IMR-90 (cell line): ENCODE results near the gene ADPRHL1. TPM values are rescaled to one million over a fixed set of nuclear protein-coding genes. Genes with fewer than 3 reads are reported as not detected.

ENCODE experiments used
- ATAC-seq: fragments of 200-7000 bp; cut with Tn5 transposase; 2 replicates; pipeline ENCODE4 v1.9.1; 2020; ENCODE audit warnings: low read depth, mild to moderate bottlenecking, moderate library complexity
- BruUV-seq: library from RNA; stranded (reverse); fragments of 400-500 nt; replicated peaks from 2 replicates; lab custom pipeline; 2021; lab: Mats Ljungman, UMichigan
- CTCF ChIA-PET: fragments of 300-600 bp; formaldehyde crosslinking; extraction: SDS; loops from one replicate; lab custom pipeline; 2021; ENCODE audit warnings: antibody characterized with exemption; lab: Yijun Ruan, JAX
- POLR2A ChIA-PET: fragments of 300-600 bp; sonication (Branson Sonifier 250); formaldehyde crosslinking; loops from one replicate; lab custom pipeline; 2022; ENCODE audit warnings: antibody characterized with exemption; ENCODE audit not compliant: unreplicated experiment; lab: Charles Lee
- DNase-seq: peaks from one replicate; pipeline ENCODE4 v3.0.0; 2013
- H2AFZ ChIP-seq: replicated peaks from 2 replicates; pipeline ENCODE3; 2013; ENCODE audit warnings: low read length, mild to moderate bottlenecking; ENCODE audit not compliant: poor library complexity
- H2AK5ac ChIP-seq: 2 replicates; pipeline ENCODE4 v1.6.1; 2013; ENCODE audit warnings: low read depth, low read length, inconsistent platforms
- H2AK9ac ChIP-seq: replicated peaks from 2 replicates; pipeline ENCODE3; 2013; ENCODE audit warnings: mild to moderate bottlenecking, low read depth, low read length, moderate library complexity; ENCODE audit not compliant: poor library complexity
- H2BK120ac ChIP-seq: 2 replicates; pipeline ENCODE4 v1.6.1; 2013; ENCODE audit warnings: low read depth, low read length, inconsistent platforms
- H2BK15ac ChIP-seq: 3 replicates; pipeline ENCODE4 v1.6.1; 2013; ENCODE audit warnings: low read depth, low read length, inconsistent platforms
- H2BK20ac ChIP-seq: 2 replicates; pipeline ENCODE4 v1.6.1; 2013; ENCODE audit warnings: low read depth, mild to moderate bottlenecking, inconsistent platforms, low read length, moderate library complexity
- H2BK5ac ChIP-seq: 2 replicates; pipeline ENCODE4 v1.6.1; 2013; ENCODE audit warnings: mild to moderate bottlenecking, low read depth, low read length, inconsistent platforms; ENCODE audit not compliant: poor library complexity, severe bottlenecking
- H3K14ac ChIP-seq: replicated peaks from 2 replicates; pipeline ENCODE4 v1.6.1; 2013; ENCODE audit warnings: low read depth, low read length, inconsistent platforms
- H3K18ac ChIP-seq: 2 replicates; pipeline ENCODE4 v1.6.1; 2013; ENCODE audit warnings: low read depth, low read length, control low read depth
- H3K23ac ChIP-seq: 2 replicates; pipeline ENCODE4 v1.6.1; 2013; ENCODE audit warnings: low read depth, low read length, inconsistent platforms
- H3K27ac ChIP-seq: 2 replicates; pipeline ENCODE4 v1.5.1; 2013; ENCODE audit warnings: mild to moderate bottlenecking, control low read depth, low read length; ENCODE audit not compliant: insufficient read depth
- H3K27me3 ChIP-seq: 2 replicates; pipeline ENCODE4 v1.6.1; 2013; ENCODE audit warnings: low read length; ENCODE audit not compliant: control insufficient read depth, insufficient read depth
- H3K36me3 ChIP-seq: 2 replicates; pipeline ENCODE4 v1.6.1; 2013; ENCODE audit warnings: low read length, mixed read lengths; ENCODE audit not compliant: control insufficient read depth, insufficient read depth
- H3K4ac ChIP-seq: 2 replicates; pipeline ENCODE4 v1.6.1; 2013; ENCODE audit warnings: low read depth, low read length, inconsistent platforms
- H3K4me1 ChIP-seq: 2 replicates; pipeline ENCODE4 v1.6.1; 2013; ENCODE audit warnings: low read length, mixed read lengths; ENCODE audit not compliant: control insufficient read depth, insufficient read depth
- H3K4me2 ChIP-seq: 2 replicates; pipeline ENCODE4 v1.6.1; 2013; ENCODE audit warnings: low read depth, mild to moderate bottlenecking, control low read depth, low read length, moderate library complexity
- H3K4me3 ChIP-seq: 2 replicates; pipeline ENCODE4 v1.5.1; 2013; ENCODE audit warnings: low read depth, mild to moderate bottlenecking, control low read depth, low read length, moderate library complexity; ENCODE audit not compliant: insufficient read depth
- H3K56ac ChIP-seq: 2 replicates; pipeline ENCODE4 v1.6.1; 2013; ENCODE audit warnings: low read length, inconsistent platforms; ENCODE audit not compliant: insufficient read depth; ENCODE audit errors: extremely low read depth
- H3K79me1 ChIP-seq, 2 experiments: 2 replicates each; pipeline ENCODE4 v1.6.1; 2013; ENCODE audit warnings: low read length in 2 of 2, inconsistent platforms in 1 of 2, low read depth in 1 of 2
- H3K9ac ChIP-seq: 2 replicates; pipeline ENCODE4 v1.6.1; 2013; ENCODE audit warnings: low read depth, low read length, control low read depth
- H3K9me1 ChIP-seq: 2 replicates; pipeline ENCODE4 v1.6.1; 2013; ENCODE audit warnings: low read length, inconsistent platforms; ENCODE audit not compliant: insufficient read depth
- H3K9me3 ChIP-seq: 2 replicates; pipeline ENCODE4 v1.6.1; 2013; ENCODE audit warnings: low read length; ENCODE audit not compliant: control insufficient read depth, insufficient read depth
- H4K20me1 ChIP-seq: 2 replicates; pipeline ENCODE4 v1.6.1; 2013; ENCODE audit warnings: low read length, inconsistent platforms; ENCODE audit not compliant: insufficient read depth
- H4K5ac ChIP-seq: 2 replicates; pipeline ENCODE4 v1.6.1; 2013; ENCODE audit warnings: mild to moderate bottlenecking, low read depth, low read length, control low read depth
- H4K8ac ChIP-seq, 2 experiments: 2 replicates each; pipeline ENCODE4 v1.6.1; 2013; ENCODE audit warnings: low read depth in 2 of 2, low read length in 2 of 2, control low read depth in 1 of 2, inconsistent platforms in 1 of 2
- H4K91ac ChIP-seq: 2 replicates; pipeline ENCODE4 v1.6.1; 2013; ENCODE audit warnings: low read depth, low read length, inconsistent platforms; ENCODE audit not compliant: insufficient read depth
- BHLHE40 ChIP-seq: fragments of 150-350 bp; IDR thresholded peaks from 2 replicates; pipeline ENCODE4 v1.6.1; 2016; ENCODE audit warnings: mild to moderate bottlenecking, low read depth, low read length
- CEBPB ChIP-seq: IDR thresholded peaks from 2 replicates; pipeline ENCODE4 v1.6.1; 2012; ENCODE audit warnings: low read depth, low read length, improper control_type of control experiment
- CHD1 ChIP-seq: IDR thresholded peaks from 2 replicates; pipeline ENCODE4 v1.6.1; 2012; ENCODE audit warnings: low read depth, low read length, improper control_type of control experiment
- FOS ChIP-seq: fragments of 150-350 bp; IDR thresholded peaks from 2 replicates; pipeline ENCODE4 v1.6.1; 2016; ENCODE audit warnings: low read depth, low read length
- MAFK ChIP-seq: IDR thresholded peaks from 2 replicates; pipeline ENCODE4 v1.6.1; 2012; ENCODE audit warnings: low read depth, low read length, improper control_type of control experiment
- MAZ ChIP-seq: IDR thresholded peaks from 2 replicates; pipeline ENCODE4 v1.6.1; 2012; ENCODE audit warnings: low read depth, mild to moderate bottlenecking, low read length, improper control_type of control experiment, moderate library complexity, borderline replicate concordance
- MXI1 ChIP-seq: IDR thresholded peaks from 2 replicates; pipeline ENCODE4 v1.6.1; 2012; ENCODE audit warnings: low read depth, mild to moderate bottlenecking, low read length, moderate library complexity, borderline replicate concordance
- NFE2L2 ChIP-seq: fragments of 150-350 bp; IDR thresholded peaks from 2 replicates; pipeline ENCODE4 v1.6.1; 2016; ENCODE audit warnings: low read depth, mild to moderate bottlenecking, low read length
- POLR2A ChIP-seq: IDR thresholded peaks from 2 replicates; pipeline ENCODE4 v1.6.1; 2012; ENCODE audit warnings: mild to moderate bottlenecking, low read depth, low read length
- RAD21 ChIP-seq: IDR thresholded peaks from 2 replicates; pipeline ENCODE4 v1.6.1; 2012; ENCODE audit warnings: low read length, improper control_type of control experiment
- RCOR1 ChIP-seq: IDR thresholded peaks from 2 replicates; pipeline ENCODE4 v1.6.1; 2012; ENCODE audit warnings: mild to moderate bottlenecking, low read length, improper control_type of control experiment; ENCODE audit not compliant: insufficient replicate concordance
- RFX5 ChIP-seq: IDR thresholded peaks from 2 replicates; pipeline ENCODE4 v1.8.0; 2012; ENCODE audit warnings: low read depth, mild to moderate bottlenecking, low read length, moderate library complexity
- SMC3 ChIP-seq: fragments of 150-350 bp; IDR thresholded peaks from 2 replicates; pipeline ENCODE4 v1.6.1; 2016; ENCODE audit warnings: low read depth, mild to moderate bottlenecking, antibody characterized with exemption, low read length, moderate library complexity
- WGBS, 2 experiments: methylation state at CpG; one replicate each; pipeline versions ENCODE4 v1.1.5 to v1.1.7; 2013; ENCODE audit warnings: missing lambda C conversion rate in 2 of 2; ENCODE audit not compliant: insufficient read length in 1 of 2; ENCODE audit errors: extremely low coverage in 2 of 2; 5-methylcytosine and 5-hydroxymethylcytosine counted together
- dilution Hi-C: fragments of 300-500 bp; cut with HindIII; formaldehyde crosslinking; loops from one replicate; pipeline ENCODE4 v1.14.3; 2018; ENCODE audit warnings: low sequenced_read_pairs; ENCODE audit not compliant: unreplicated experiment
- in situ Hi-C: fragments of 300-500 bp; cut with MboI; formaldehyde crosslinking; loops from 3 replicates; pipeline ENCODE4 v1.14.3; 2019; ENCODE audit warnings: low sequenced_read_pairs, inconsistent platforms, mixed read lengths
- intact Hi-C: fragments of 100-400 bp; cut with micrococcal nuclease; formaldehyde crosslinking; loops from 2 replicates; pipeline ENCODE4 v1.10.0; 2022
- polyA plus RNA-seq, 3 experiments: library from polyadenylated mRNA; depleted of rRNA; stranded (reverse); fragments of >200 nt; gene quantifications; 2 replicates each; pipeline ENCODE4 v1.2.3, GENCODE V29; 2012; ENCODE audit warnings: low replicate concordance in 1 of 3
- total RNA-seq: library from RNA; depleted of rRNA; stranded (reverse); fragments of >200 nt; gene quantifications from 2 replicates; pipeline ENCODE4 v1.2.3, GENCODE V29; 2012
- TF ChIP-seq, protein P1 (sequence below): fragments of 150-350 bp; IDR thresholded peaks from 2 replicates; pipeline ENCODE4 v1.6.1; 2016; ENCODE audit warnings: low read depth, mild to moderate bottlenecking, low read length, moderate library complexity, borderline replicate concordance
- TF ChIP-seq, protein P2 (sequence below): conservative IDR thresholded peaks from 2 replicates; pipeline ENCODE4 v1.5.1; 2012; ENCODE audit warnings: mild to moderate bottlenecking, low read depth, low read length, improper control_type of control experiment
- TF ChIP-seq, protein P3 (sequence below): fragments of 150-350 bp; IDR thresholded peaks from 2 replicates; pipeline ENCODE4 v1.6.1; 2017; ENCODE audit warnings: mild to moderate bottlenecking, antibody characterized with exemption, low read length, low read depth

Gene ADPRHL1
- total and polyA plus RNA-seq, 2 of the 4 experiments (the other 2 are of a cell fraction): 0.36 to 0.67 TPM

DNA sequence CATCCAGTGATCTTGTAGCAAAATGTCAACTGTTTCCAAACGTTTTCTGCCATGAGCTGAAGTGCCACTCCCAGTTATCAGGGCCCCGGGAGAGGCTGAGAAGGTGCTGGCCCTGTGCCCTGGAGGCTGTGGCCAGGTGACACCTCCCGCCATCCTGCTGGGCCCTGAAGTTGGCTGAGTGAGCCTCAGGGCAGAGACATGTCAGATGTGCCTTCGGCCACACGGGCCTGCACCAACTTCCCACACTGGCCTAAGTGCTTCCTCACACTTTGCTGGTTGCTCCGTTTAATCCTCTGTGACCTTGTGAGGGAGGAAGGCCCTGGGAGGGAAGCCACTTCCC, 4.8 kb downstream of the ADPRHL1 start:
- Histone ChIP-seq H3K36me3 (peaks cover 12% of the 10 kb centered on the region; the same call in 1 of the 2 replicates), H3K79me1 (peaks cover 0 to 5% of the 10 kb centered on the region in 2 experiments; a peak in 2 of 4 replicates), H3K14ac (no peak overlapping the region), H2AK9ac (peak overlapping the region; percentile 65), H4K8ac (peak overlapping the region in 1 of 2 experiments; percentile 60; a peak in 1 of 4 replicates), H3K9ac (no peak overlapping the region), H2BK5ac (no peak overlapping the region), H2BK20ac (no peak overlapping the region), H3K23ac (no peak overlapping the region), H3K4me1 (no peaks in the 10 kb centered on the region), H4K91ac (no peak overlapping the region), H3K27me3 (no peaks in the 10 kb centered on the region), H4K5ac (no peak overlapping the region), H3K9me3 (no peaks in the 10 kb centered on the region), H2BK15ac (no peak overlapping the region), H2BK120ac (no peak overlapping the region), H3K4me2 (no peak overlapping the region), H3K27ac (no peak overlapping the region), H3K56ac (no peak overlapping the region), H3K4me3 (no peak overlapping the region), H4K20me1 (no peaks in the 10 kb centered on the region), H3K9me1 (peaks cover 6% of the 10 kb centered on the region), H3K18ac (no peak overlapping the region), H3K4ac (no peak overlapping the region), H2AFZ (peak overlapping the region; percentile 33), H2AK5ac (no peak overlapping the region)
- dilution Hi-C loops: no loop called here
- POLR2A ChIA-PET: interaction anchor here (0.7 kb wide), 1 partner anchor 101 kb away, joined by 8 read pairs; no protein-coding TSS in a partner anchor
- BruUV-seq: no TSS peak
- intact Hi-C loops: no loop called here
- CTCF ChIA-PET: no interaction called here
- no CpG with 5 or more reads among the region's 6 CpGs for WGBS, 2 experiments
- ATAC-seq (no peak), DNase-seq (no peak)
- TF ChIP-seq, protein P1, sequence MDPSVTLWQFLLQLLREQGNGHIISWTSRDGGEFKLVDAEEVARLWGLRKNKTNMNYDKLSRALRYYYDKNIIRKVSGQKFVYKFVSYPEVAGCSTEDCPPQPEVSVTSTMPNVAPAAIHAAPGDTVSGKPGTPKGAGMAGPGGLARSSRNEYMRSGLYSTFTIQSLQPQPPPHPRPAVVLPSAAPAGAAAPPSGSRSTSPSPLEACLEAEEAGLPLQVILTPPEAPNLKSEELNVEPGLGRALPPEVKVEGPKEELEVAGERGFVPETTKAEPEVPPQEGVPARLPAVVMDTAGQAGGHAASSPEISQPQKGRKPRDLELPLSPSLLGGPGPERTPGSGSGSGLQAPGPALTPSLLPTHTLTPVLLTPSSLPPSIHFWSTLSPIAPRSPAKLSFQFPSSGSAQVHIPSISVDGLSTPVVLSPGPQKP: no peak
- TF ChIP-seq FOS: no peak
- no peak for TF ChIP-seq CEBPB
- TF ChIP-seq RFX5: no peak
- TF ChIP-seq, protein P2, sequence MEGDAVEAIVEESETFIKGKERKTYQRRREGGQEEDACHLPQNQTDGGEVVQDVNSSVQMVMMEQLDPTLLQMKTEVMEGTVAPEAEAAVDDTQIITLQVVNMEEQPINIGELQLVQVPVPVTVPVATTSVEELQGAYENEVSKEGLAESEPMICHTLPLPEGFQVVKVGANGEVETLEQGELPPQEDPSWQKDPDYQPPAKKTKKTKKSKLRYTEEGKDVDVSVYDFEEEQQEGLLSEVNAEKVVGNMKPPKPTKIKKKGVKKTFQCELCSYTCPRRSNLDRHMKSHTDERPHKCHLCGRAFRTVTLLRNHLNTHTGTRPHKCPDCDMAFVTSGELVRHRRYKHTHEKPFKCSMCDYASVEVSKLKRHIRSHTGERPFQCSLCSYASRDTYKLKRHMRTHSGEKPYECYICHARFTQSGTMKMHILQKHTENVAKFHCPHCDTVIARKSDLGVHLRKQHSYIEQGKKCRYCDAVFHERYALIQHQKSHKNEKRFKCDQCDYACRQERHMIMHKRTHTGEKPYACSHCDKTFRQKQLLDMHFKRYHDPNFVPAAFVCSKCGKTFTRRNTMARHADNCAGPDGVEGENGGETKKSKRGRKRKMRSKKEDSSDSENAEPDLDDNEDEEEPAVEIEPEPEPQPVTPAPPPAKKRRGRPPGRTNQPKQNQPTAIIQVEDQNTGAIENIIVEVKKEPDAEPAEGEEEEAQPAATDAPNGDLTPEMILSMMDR: no peak
- TF ChIP-seq, protein P3, sequence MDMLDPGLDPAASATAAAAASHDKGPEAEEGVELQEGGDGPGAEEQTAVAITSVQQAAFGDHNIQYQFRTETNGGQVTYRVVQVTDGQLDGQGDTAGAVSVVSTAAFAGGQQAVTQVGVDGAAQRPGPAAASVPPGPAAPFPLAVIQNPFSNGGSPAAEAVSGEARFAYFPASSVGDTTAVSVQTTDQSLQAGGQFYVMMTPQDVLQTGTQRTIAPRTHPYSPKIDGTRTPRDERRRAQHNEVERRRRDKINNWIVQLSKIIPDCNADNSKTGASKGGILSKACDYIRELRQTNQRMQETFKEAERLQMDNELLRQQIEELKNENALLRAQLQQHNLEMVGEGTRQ: no peak
- TF ChIP-seq NFE2L2: no peak
- no peak for TF ChIP-seq CHD1
- no peak for TF ChIP-seq RAD21
- TF ChIP-seq MAZ: no peak
- TF ChIP-seq SMC3: no peak
- no peak for TF ChIP-seq MAFK
- no peak for TF ChIP-seq RCOR1
- no peak for TF ChIP-seq POLR2A
- no peak for TF ChIP-seq BHLHE40
- no peak for TF ChIP-seq MXI1
- in situ Hi-C loops: no loop called here
